ENCODE data around the gene UBD. TPM values are rescaled to one million over a fixed set of nuclear protein-coding genes. Genes with fewer than 3 reads are reported as not detected.

Gene UBD
- total and polyA plus RNA-seq, 2 experiments from 2014 or later, result 154 to 158 TPM

DNA sequence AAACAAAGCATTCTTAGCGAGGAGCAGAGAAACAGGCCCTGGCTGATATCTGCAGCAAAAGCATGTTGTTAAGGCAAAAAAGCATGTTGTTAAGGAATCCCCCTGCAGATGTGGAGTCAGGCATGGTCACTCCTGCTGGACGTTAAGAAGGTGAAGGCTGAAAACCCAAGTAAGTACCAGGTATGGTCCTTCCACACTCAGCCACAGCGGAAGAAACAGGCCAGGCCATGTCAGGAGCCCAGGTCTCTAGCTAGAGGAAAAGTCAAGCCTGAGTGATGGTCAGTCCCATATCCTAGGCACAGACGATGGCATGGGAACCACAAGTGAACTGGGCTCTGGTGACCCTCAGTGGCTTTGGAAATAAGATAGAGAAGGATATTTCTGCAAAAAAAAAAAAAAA lies 39.3 kb downstream of the UBD start:
- Histone ChIP-seq H2AFZ (no peak overlapping the region), H3K27ac (no peak overlapping the region), H3K36me3 (replicated peaks; ENCODE audit: insufficient read depth, low read depth) (no peaks in the 10 kb centered on the region), H3K9me2 (replicated peaks; ENCODE audit: insufficient read depth) (no peaks in the 10 kb centered on the region), H3K4me2 (no peak overlapping the region), H3K9me3 (ENCODE audit: low read depth) (no peaks in the 10 kb centered on the region), H3K4me3 (no peak overlapping the region), H3K79me2 (no peaks in the 10 kb centered on the region), H3K27me3 (no peaks in the 10 kb centered on the region), H4K20me1 (ENCODE audit: insufficient read depth, poor library complexity, severe bottlenecking) (no peaks in the 10 kb centered on the region), H3K4me1 (ENCODE audit: insufficient read depth) (no peaks in the 10 kb centered on the region)
- WGBS (ENCODE audit: low lambda C conversion rate, missing lambda C conversion rate), result 85% methylated on average over 4 of the region's 4 CpGs
- TF ChIP-seq EZH2phosphoT487 (IDR thresholded peaks at IDR 0.05; ENCODE audit: low read depth, severe bottlenecking, unreplicated experiment) (no peak), EZH2 (IDR thresholded peaks at IDR 0.05; ENCODE audit: borderline replicate concordance) (no peak)
- TF ChIP-seq, protein P1, sequence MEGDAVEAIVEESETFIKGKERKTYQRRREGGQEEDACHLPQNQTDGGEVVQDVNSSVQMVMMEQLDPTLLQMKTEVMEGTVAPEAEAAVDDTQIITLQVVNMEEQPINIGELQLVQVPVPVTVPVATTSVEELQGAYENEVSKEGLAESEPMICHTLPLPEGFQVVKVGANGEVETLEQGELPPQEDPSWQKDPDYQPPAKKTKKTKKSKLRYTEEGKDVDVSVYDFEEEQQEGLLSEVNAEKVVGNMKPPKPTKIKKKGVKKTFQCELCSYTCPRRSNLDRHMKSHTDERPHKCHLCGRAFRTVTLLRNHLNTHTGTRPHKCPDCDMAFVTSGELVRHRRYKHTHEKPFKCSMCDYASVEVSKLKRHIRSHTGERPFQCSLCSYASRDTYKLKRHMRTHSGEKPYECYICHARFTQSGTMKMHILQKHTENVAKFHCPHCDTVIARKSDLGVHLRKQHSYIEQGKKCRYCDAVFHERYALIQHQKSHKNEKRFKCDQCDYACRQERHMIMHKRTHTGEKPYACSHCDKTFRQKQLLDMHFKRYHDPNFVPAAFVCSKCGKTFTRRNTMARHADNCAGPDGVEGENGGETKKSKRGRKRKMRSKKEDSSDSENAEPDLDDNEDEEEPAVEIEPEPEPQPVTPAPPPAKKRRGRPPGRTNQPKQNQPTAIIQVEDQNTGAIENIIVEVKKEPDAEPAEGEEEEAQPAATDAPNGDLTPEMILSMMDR (IDR thresholded peaks at IDR 0.05; ENCODE audit: poor library complexity), result no peak
- DNase-seq (ENCODE audit: low spot score), result no peak

DNA sequence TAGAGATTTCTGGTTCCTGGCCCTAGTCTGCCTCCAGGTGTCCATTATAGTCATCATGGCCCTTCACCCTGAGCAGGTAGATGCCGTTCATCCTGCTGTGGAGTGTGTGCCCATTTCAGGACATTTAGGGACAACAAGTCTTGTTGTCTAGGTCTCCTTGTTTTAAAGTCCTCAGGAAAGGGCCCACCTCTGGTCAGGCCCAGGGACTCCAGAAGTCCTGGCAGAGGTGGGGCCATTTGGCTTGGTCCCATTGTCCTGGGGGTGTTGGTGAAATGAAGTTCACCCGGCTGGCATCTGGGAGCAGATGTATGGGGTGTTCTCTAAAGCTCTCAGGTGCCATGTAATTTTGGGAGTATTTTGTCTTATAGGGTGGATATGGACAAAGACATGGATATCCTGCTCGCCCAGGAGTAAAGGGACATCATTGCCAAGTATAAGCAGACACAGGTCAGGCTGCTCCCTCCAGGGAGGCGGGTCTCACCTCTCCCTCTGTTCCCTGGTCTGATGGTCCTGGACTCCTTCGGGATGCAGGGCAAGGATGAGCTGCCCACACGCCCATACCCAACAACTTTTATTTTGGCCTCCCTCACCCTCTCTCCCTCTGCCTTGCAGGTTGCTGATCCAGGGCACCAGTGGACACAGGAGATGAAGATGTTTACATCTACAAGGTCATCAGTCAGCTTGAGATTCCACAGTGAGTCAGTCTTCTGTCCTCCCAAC lies 40.1 kb downstream of the UBD start:
- no peak overlapping the region for H3K4me3 ChIP-seq
- H3K36me3 ChIP-seq (replicated peaks; ENCODE audit: insufficient read depth, low read depth), result no peaks in the 10 kb centered on the region
- H3K79me2 ChIP-seq, result no peaks in the 10 kb centered on the region
- H3K27ac ChIP-seq, result no peak overlapping the region
- H3K4me1 ChIP-seq (ENCODE audit: insufficient read depth), result no peaks in the 10 kb centered on the region
- no peak for DNase-seq (ENCODE audit: low spot score)
- TF ChIP-seq EZH2phosphoT487 (IDR thresholded peaks at IDR 0.05; ENCODE audit: low read depth, severe bottlenecking, unreplicated experiment) (no peak), EZH2 (IDR thresholded peaks at IDR 0.05; ENCODE audit: borderline replicate concordance) (no peak)
- TF ChIP-seq, protein P1 (IDR thresholded peaks at IDR 0.05; ENCODE audit: poor library complexity), result no peak
- 90% methylated on average over 6 of the region's 6 CpGs for WGBS (ENCODE audit: low lambda C conversion rate, missing lambda C conversion rate)
- H4K20me1 ChIP-seq (ENCODE audit: insufficient read depth, poor library complexity, severe bottlenecking), result no peaks in the 10 kb centered on the region
- no peaks in the 10 kb centered on the region for H3K9me2 ChIP-seq (replicated peaks; ENCODE audit: insufficient read depth)
- no peak overlapping the region for H2AFZ ChIP-seq
- no peaks in the 10 kb centered on the region for H3K9me3 ChIP-seq (ENCODE audit: low read depth)
- no peaks in the 10 kb centered on the region for H3K27me3 ChIP-seq
- no peak overlapping the region for H3K4me2 ChIP-seq

DNA sequence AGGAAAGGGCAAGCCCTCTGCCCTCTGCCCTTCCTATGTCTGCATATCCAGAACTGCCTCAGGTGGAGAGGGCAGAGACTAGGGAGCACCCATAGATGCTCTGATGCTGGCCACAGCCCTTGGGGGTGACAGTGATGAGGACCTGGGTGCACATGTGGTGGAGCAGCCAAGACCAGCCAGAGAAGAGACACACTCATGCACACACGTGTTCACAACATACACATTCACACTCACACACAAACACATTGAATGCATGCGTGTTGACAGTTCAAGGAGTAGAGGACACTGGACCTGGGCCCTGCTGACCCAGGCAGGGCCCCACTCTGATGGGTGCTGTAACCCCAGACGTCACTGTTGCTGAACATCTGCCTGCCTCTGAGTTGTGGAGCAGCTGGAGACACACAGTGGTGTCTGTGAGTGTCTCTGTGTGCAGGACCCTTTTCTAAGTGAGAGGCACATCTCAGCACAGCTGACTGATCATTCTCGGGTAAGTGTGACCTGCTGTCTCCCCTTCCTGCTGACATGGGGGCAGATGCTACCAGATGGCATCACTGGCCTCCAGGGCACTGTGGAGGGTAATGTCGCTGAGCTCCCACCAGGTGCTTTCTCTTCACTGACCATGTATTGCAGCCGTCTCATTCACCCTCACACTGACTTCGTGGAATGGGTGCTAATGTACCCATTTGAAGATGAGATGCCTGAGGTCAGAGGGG lies 41.6 kb downstream of the UBD start:
- Histone ChIP-seq H4K20me1 (ENCODE audit: insufficient read depth, poor library complexity, severe bottlenecking) (no peaks in the 10 kb centered on the region), H3K4me2 (no peak overlapping the region), H2AFZ (no peak overlapping the region), H3K36me3 (replicated peaks; ENCODE audit: insufficient read depth, low read depth) (no peaks in the 10 kb centered on the region), H3K4me3 (no peak overlapping the region), H3K27ac (no peak overlapping the region), H3K79me2 (no peaks in the 10 kb centered on the region), H3K27me3 (no peaks in the 10 kb centered on the region), H3K9me2 (replicated peaks; ENCODE audit: insufficient read depth) (no peaks in the 10 kb centered on the region), H3K9me3 (ENCODE audit: low read depth) (no peaks in the 10 kb centered on the region), H3K4me1 (ENCODE audit: insufficient read depth) (no peaks in the 10 kb centered on the region)
- WGBS (ENCODE audit: low lambda C conversion rate, missing lambda C conversion rate), result 90% methylated on average over 7 of the region's 7 CpGs
- TF ChIP-seq EZH2 (IDR thresholded peaks at IDR 0.05; ENCODE audit: borderline replicate concordance) (no peak), EZH2phosphoT487 (IDR thresholded peaks at IDR 0.05; ENCODE audit: low read depth, severe bottlenecking, unreplicated experiment) (no peak)
- TF ChIP-seq, protein P1 (IDR thresholded peaks at IDR 0.05; ENCODE audit: poor library complexity), result no peak
- no peak for DNase-seq (ENCODE audit: low spot score)

All from hepatocyte (in vitro differentiated cells).